Brain microvascular endothelial cell (primary cell): ENCODE data around the gene SGPL1.

ENCODE experiments used
- DNase-seq: peaks from one replicate; pipeline ENCODE4 v3.0.0-alpha.2; 2020
- H3K27ac ChIP-seq: fragments of 250-450 bp; sonication (Bioruptor Pico); 2 replicates; pipeline ENCODE4 v1.5.1; 2020; ENCODE audit warnings: mild to moderate bottlenecking, moderate library complexity
- H3K27me3 ChIP-seq: fragments of 250-450 bp; sonication (Bioruptor Pico); replicated peaks from 2 replicates; pipeline ENCODE4 v1.5.1; 2020; ENCODE audit warnings: mild to moderate bottlenecking
- H3K36me3 ChIP-seq: fragments of 250-450 bp; sonication (Bioruptor Pico); replicated peaks from 2 replicates; pipeline ENCODE4 v1.5.1; 2020; ENCODE audit warnings: mild to moderate bottlenecking
- H3K4me3 ChIP-seq: 2 replicates; pipeline ENCODE4 v1.5.1; 2011; ENCODE audit warnings: low read depth, mild to moderate bottlenecking, control low read depth, low read length, moderate library complexity
- CTCF ChIP-seq: IDR thresholded peaks from 2 replicates; pipeline ENCODE4 v1.5.1; 2011; ENCODE audit warnings: low read depth, mild to moderate bottlenecking, moderate library complexity, low read length, control low read depth, inconsistent platforms; ENCODE audit errors: missing control alignments
- in situ Hi-C: cut with HindIII; loops from 2 replicates; pipeline ENCODE4 v1.10.0; 2017; ENCODE audit warnings: low sequenced_read_pairs, low pct_ligation_motif_present

Gene SGPL1

GRCh38 chr10:70795613-70796012 lies 20.1 kb upstream of the SGPL1 start:
- Histone ChIP-seq H3K27ac (no peak overlapping the region), H3K4me3 (no peak overlapping the region), H3K27me3 (no peaks in the 10 kb centered on the region), H3K36me3 (no peaks in the 10 kb centered on the region)
- no peak for DNase-seq
- in situ Hi-C loops, result no loop called here
- TF ChIP-seq CTCF, result no peak

- Histone ChIP-seq H3K4me3 (no peak overlapping the region), H3K27ac (no peak overlapping the region), H3K27me3 (no peaks in the 10 kb centered on the region), H3K36me3 (no peaks in the 10 kb centered on the region)
- DNase-seq, result no peak
- in situ Hi-C loops, result no loop called here
- no peak for TF ChIP-seq CTCF
Observed at GRCh38 chr10:70797840-70798239, 17.9 kb upstream of the SGPL1 start.

GRCh38 chr10:70799124-70799523 lies 16.6 kb upstream of the SGPL1 start:
- Histone ChIP-seq H3K36me3 (no peaks in the 10 kb centered on the region), H3K27me3 (no peaks in the 10 kb centered on the region), H3K27ac (no peak overlapping the region), H3K4me3 (no peak overlapping the region)
- in situ Hi-C loops, result no loop called here
- TF ChIP-seq CTCF, result no peak
- no peak for DNase-seq

GRCh38 chr10:70801854-70802253 lies 13.9 kb upstream of the SGPL1 start:
- Histone ChIP-seq H3K27me3 (no peaks in the 10 kb centered on the region), H3K27ac (no peak overlapping the region), H3K4me3 (no peak overlapping the region), H3K36me3 (no peaks in the 10 kb centered on the region)
- in situ Hi-C loops, result no loop called here
- TF ChIP-seq CTCF, result no peak
- DNase-seq, result no peak

- no peaks in the 10 kb centered on the region for H3K27me3 ChIP-seq
- DNase-seq, result no peak
- in situ Hi-C loops, result no loop called here
- no peak overlapping the region for H3K27ac ChIP-seq
- H3K4me3 ChIP-seq, result no peak overlapping the region
- no peak for TF ChIP-seq CTCF
- no peaks in the 10 kb centered on the region for H3K36me3 ChIP-seq
Observed at GRCh38 chr10:70803775-70804420, 11.8 kb upstream of the SGPL1 start.

GRCh38 chr10:70804421-70804808 lies 11.3 kb upstream of the SGPL1 start:
- Histone ChIP-seq H3K36me3 (no peaks in the 10 kb centered on the region), H3K27ac (no peak overlapping the region), H3K27me3 (no peaks in the 10 kb centered on the region), H3K4me3 (no peak overlapping the region)
- no peak for DNase-seq
- no peak for TF ChIP-seq CTCF
- in situ Hi-C loops, result no loop called here
